K562 (cell line): ENCODE measurements around the gene FOXL3. TPM values are rescaled to one million over a fixed set of nuclear protein-coding genes. Genes with fewer than 3 reads are reported as not detected.

Source experiments
- ATAC-seq: fragments of 200-7000 bp; cut with Tn5 transposase; 3 replicates; pipeline ENCODE4 v1.9.1; 2020; ENCODE audit warnings: moderate library complexity
- BruUV-seq: library from RNA; stranded (reverse); fragments of 400-500 nt; replicated peaks from 2 replicates; lab custom pipeline; 2021; lab: Mats Ljungman, UMichigan
- CTCF ChIA-PET: fragments of 300-600 bp; formaldehyde crosslinking; extraction: SDS; loops from one replicate; lab custom pipeline; 2021; ENCODE audit warnings: low intra/inter-chr PET ratio; lab: Yijun Ruan, JAX
- POLR2A ChIA-PET: fragments of 300-600, 350-650 bp; sonication (Branson Sonifier 250); formaldehyde crosslinking; extraction: SDS; loops from one replicate; lab custom pipeline; 2021; ENCODE audit warnings: antibody characterized with exemption, inconsistent platforms; lab: Yijun Ruan, JAX
- DNase-seq, 4 experiments: peaks; one replicate each; pipeline versions ENCODE4 v3.0.0 to v3.0.0-alpha.2; 2011 to 2018; ENCODE audit warnings: low spot score in 3 of 4, mixed read lengths in 3 of 4; ENCODE audit errors: extremely low read depth in 1 of 4
- FAIRE-seq: peaks from 2 replicates; lab custom pipeline; 2011; peaks lifted over from hg19 to GRCh38; lab: Jason Lieb, UNC
- H2AFZ ChIP-seq: 2 replicates; pipeline ENCODE4 v1.6.0; 2011; ENCODE audit warnings: low read depth, low read length, control low read depth, inconsistent platforms
- H3K27ac ChIP-seq: fragments of 200-600 bp; 3 replicates; pipeline ENCODE4 v1.8.0; 2011; ENCODE audit warnings: low read depth, mild to moderate bottlenecking, control low read depth, inconsistent platforms, low read length, moderate library complexity, mixed read lengths; ENCODE audit errors: extremely low read depth
- H3K27me3 ChIP-seq, 2 experiments: fragments of 300-600 bp in 1 of 2; 2 replicates in 1 of 2; 3 replicates in 1 of 2; pipeline versions ENCODE4 v1.6.0 to v1.8.0; 2011; ENCODE audit warnings: inconsistent platforms in 2 of 2, low read length in 2 of 2, mild to moderate bottlenecking in 1 of 2, mixed read lengths in 1 of 2, moderate library complexity in 1 of 2; ENCODE audit not compliant: control insufficient read depth in 2 of 2, insufficient read depth in 2 of 2
- H3K36me3 ChIP-seq: fragments of 300-600 bp; 3 replicates; pipeline ENCODE4 v1.8.0; 2011; ENCODE audit warnings: mild to moderate bottlenecking, low read length, inconsistent platforms; ENCODE audit not compliant: control insufficient read depth, insufficient read depth
- H3K4me1 ChIP-seq, 2 experiments: fragments of 200-600 bp in 1 of 2; replicated peaks in 1 of 2; 2 replicates in 1 of 2; 3 replicates in 1 of 2; pipeline versions ENCODE4 v1.5.1 to v1.8.0; 2011; ENCODE audit warnings: inconsistent platforms in 2 of 2, low read length in 2 of 2, mild to moderate bottlenecking in 1 of 2, mixed read lengths in 1 of 2, moderate library complexity in 1 of 2; ENCODE audit not compliant: control insufficient read depth in 2 of 2, insufficient read depth in 2 of 2
- H3K4me2 ChIP-seq: 2 replicates; pipeline ENCODE4 v1.6.1; 2011; ENCODE audit warnings: low read length, control low read depth, inconsistent platforms, mixed read lengths; ENCODE audit not compliant: insufficient read depth
- H3K4me3 ChIP-seq: fragments of 200-600 bp; sonication (generic), shearing (Covaris generic); 2 replicates; pipeline ENCODE4 v1.5.1; 2016; ENCODE audit warnings: control low read depth, inconsistent platforms
- H3K79me2 ChIP-seq: fragments of 200-600 bp; 3 replicates; pipeline ENCODE4 v1.8.0; 2011; ENCODE audit warnings: low read length, inconsistent platforms; ENCODE audit not compliant: control insufficient read depth, insufficient read depth
- H3K9ac ChIP-seq, 2 experiments: 2 replicates each; pipeline versions ENCODE4 v1.6.0 to v1.6.1; 2011; ENCODE audit warnings: low read depth in 2 of 2, low read length in 2 of 2, control low read depth in 1 of 2, inconsistent platforms in 1 of 2, mild to moderate bottlenecking in 1 of 2, mixed read lengths in 1 of 2; ENCODE audit not compliant: insufficient read depth in 1 of 2
- H3K9me1 ChIP-seq: one replicate; pipeline ENCODE4 v1.6.0; 2011; ENCODE audit warnings: inconsistent platforms, mild to moderate bottlenecking, low read length, moderate library complexity; ENCODE audit not compliant: control insufficient read depth, insufficient read depth
- H3K9me3 ChIP-seq: replicated peaks from 2 replicates; pipeline ENCODE4 v1.5.1; 2011; ENCODE audit warnings: low read depth, low read length, inconsistent platforms; ENCODE audit not compliant: control insufficient read depth, insufficient read depth
- H4K20me1 ChIP-seq: replicated peaks from 2 replicates; pipeline ENCODE4 v1.6.1; 2011; ENCODE audit warnings: low read length, inconsistent platforms, mixed read lengths; ENCODE audit not compliant: control insufficient read depth, insufficient read depth
- MTA3 ChIP-seq: fragments of 450-650 bp; formaldehyde crosslinking; IDR thresholded peaks from 2 replicates; pipeline ENCODE4 v1.6.1; 2017; ENCODE audit warnings: mild to moderate bottlenecking, borderline replicate concordance
- TAF9B ChIP-seq: fragments of 450-650 bp; IDR thresholded peaks from 2 replicates; pipeline ENCODE4 v1.6.1; 2018; ENCODE audit warnings: mild to moderate bottlenecking; ENCODE audit not compliant: partially characterized antibody
- TCFL5 ChIP-seq: fragments of 250-450 bp; sonication (Bioruptor Pico); conservative IDR thresholded peaks from 2 replicates; pipeline ENCODE4 v1.6.1; 2021; ENCODE audit warnings: mild to moderate bottlenecking, moderate library complexity, matching md5 sums
- TEAD4 ChIP-seq, 2 experiments: sonication (generic) in 1 of 2; formaldehyde crosslinking in 1 of 2; IDR thresholded peaks; 2 replicates each; pipeline versions ENCODE4 v1.6.1 to v1.8.0; 2012 to 2022; ENCODE audit warnings: borderline replicate concordance in 1 of 2, inconsistent platforms in 1 of 2, low read length in 1 of 2, mild to moderate bottlenecking in 1 of 2, missing genetic modification reagents in 1 of 2
- ZNF263 ChIP-seq: sonication (generic); formaldehyde crosslinking; IDR thresholded peaks from 2 replicates; pipeline ENCODE4 v1.8.0; 2022; ENCODE audit warnings: mild to moderate bottlenecking, missing genetic modification reagents, borderline replicate concordance
- WGBS: fragments of 100-300 bp; shearing (Covaris generic); methylation state at CpG from one replicate; pipeline ENCODE4 v1.1.6; 2016; ENCODE audit warnings: low coverage, mixed read lengths; ENCODE audit not compliant: insufficient coverage; ENCODE audit errors: missing lambda C conversion rate; 5-methylcytosine and 5-hydroxymethylcytosine counted together
- in situ Hi-C: fragments of 300-500 bp; cut with MboI; formaldehyde crosslinking; loops from 4 replicates; pipeline ENCODE4 v1.15.0; 2018; ENCODE audit warnings: inconsistent platforms, mixed read lengths
- intact Hi-C: fragments of 100-400 bp; cut with micrococcal nuclease; formaldehyde crosslinking; loops from 2 replicates; pipeline ENCODE4 v1.14.2; 2022
- polyA plus RNA-seq, 8 experiments: library from polyadenylated mRNA; depleted of rRNA in 4 of 8; stranded (reverse) in 5 of 8; unstranded in 3 of 8; fragments of >200 nt; fragmentation: Nextera tagmentation in 2 of 8; fragmentation: Illumina TruSeq in 1 of 8; extraction: Ambion mirVana in 2 of 8; extraction: Trizol in 1 of 8; gene quantifications; 2 replicates each; pipeline versions ENCODE4 v1.2.1 to v1.2.3, GENCODE V29; 2011 to 2014; ENCODE audit warnings: inconsistent platforms in 1 of 8, missing spikeins in 1 of 8
- total RNA-seq, 7 experiments: library from RNA; depleted of rRNA in 6 of 7; stranded (reverse); fragments of >200 nt in 6 of 7; fragmentation: Illumina TruSeq in 2 of 7; extraction: Trizol in 2 of 7; gene quantifications; 2 replicates each; pipeline versions ENCODE4 v1.2.1 to v1.2.3, GENCODE V29; 2011 to 2021; ENCODE audit warnings: low replicate concordance in 1 of 7

FOXL3 gene
- total and polyA plus RNA-seq, 9 of the 15 experiments (the other 6 are each of a cell fraction or from before 2014, with no cell fraction given) = not detected

DNA sequence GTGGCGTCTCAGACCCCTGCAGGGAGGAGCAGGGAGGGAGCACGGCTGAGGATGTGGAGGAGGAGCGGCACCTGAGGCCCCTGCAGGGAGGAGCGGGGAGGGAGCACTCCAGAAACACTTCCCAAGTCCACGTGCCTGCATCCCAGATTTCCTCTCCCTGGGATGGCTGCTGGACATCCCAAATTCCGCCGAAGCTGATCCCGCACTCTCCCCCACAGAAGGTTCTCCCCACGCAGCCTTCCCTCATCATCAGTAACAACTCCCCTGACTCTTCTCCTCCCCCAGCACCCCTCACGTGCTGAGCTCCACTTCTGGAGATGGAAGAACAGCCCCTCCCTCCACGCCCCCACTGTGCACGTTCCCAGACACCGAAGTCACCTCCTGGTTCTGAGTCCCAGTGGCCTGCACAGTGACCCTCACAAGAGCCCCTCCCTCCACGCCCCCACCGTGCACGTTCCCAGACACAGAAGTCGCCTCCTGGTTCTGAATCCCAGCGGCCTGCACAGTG lies 17.8 kb upstream of the FOXL3 start:
- Histone ChIP-seq H3K79me2 (no peaks in the 10 kb centered on the region), H4K20me1 (no peaks in the 10 kb centered on the region), H3K4me1 (peaks cover 0 to 4% of the 10 kb centered on the region in 2 experiments; a peak in 2 of 5 replicates), H2AFZ (no peak overlapping the region), H3K27ac (no peak overlapping the region), H3K36me3 (no peaks in the 10 kb centered on the region), H3K4me2 (no peak overlapping the region), H3K9me3 (peaks cover 2% of the 10 kb centered on the region; the same call in 1 of the 2 replicates), H3K27me3 (peaks cover 3 to 31% of the 10 kb centered on the region in 2 experiments; a peak in 3 of 5 replicates), H3K4me3 (no peak overlapping the region), H3K9me1 (no peaks in the 10 kb centered on the region), H3K9ac (no peak overlapping the region)
- DNase-seq (no peak), ATAC-seq (no peak), FAIRE-seq (no peak)
- in situ Hi-C loops = no loop called here
- 2% methylated on average over 17 of the region's 18 CpGs for whole genome bisulfite sequencing
- no peak for TF ChIP-seq MTA3
- no peak for TF ChIP-seq TAF9B
- TF ChIP-seq TEAD4 (IDR thresholded peaks at IDR 0.05; ENCODE audit: low read length) = no peak
- TF ChIP-seq TEAD4 (CRISPR knock-in tag; IDR thresholded peaks at IDR 0.05; ENCODE audit: borderline replicate concordance) = no peak
- peak; percentile 60 for TF ChIP-seq ZNF263 (CRISPR knock-in tag)
- no peak for TF ChIP-seq TCFL5 (CRISPR knock-in tag)
- POLR2A ChIA-PET = no interaction called here
- intact Hi-C loops = no loop called here
- no TSS peak for BruUV-seq
- CTCF ChIA-PET = interaction anchor here (0.6 kb wide), 1 partner anchor 10 kb away, joined by 3 read pairs; no protein-coding TSS in a partner anchor
